ENCODE results near the gene RNF213. TPM values are rescaled to one million over a fixed set of nuclear protein-coding genes. Genes with fewer than 3 reads are reported as not detected.

The RNF213 gene
- total and polyA plus RNA-seq, 10 of the 15 experiments (the other 5 are each of a cell fraction or from before 2014, with no cell fraction given): 18.6 to 145 (median 65.8) TPM

GRCh38 chr17:80284631-80285030 is 24.0 kb downstream of the RNF213 start:
- POLR2A ChIA-PET: no interaction called here

More at GRCh38 chr17:80284631-80285030, 24.0 kb downstream of the RNF213 start:
- ATAC-seq (peak; percentile 51), DNase-seq (ENCODE audit: low read depth, low spot score) (no peak), FAIRE-seq (no peak)
- H3K27ac ChIP-seq (ENCODE audit: control insufficient read depth, insufficient read depth): no peak overlapping the region
- no peak overlapping the region for H2AFZ ChIP-seq (ENCODE audit: control insufficient read depth, low read depth, low read length)
- no peaks in the 10 kb centered on the region for H3K4me1 ChIP-seq (ENCODE audit: control insufficient read depth, insufficient read depth, low read length)
- BruUV-seq (replicated peaks): no TSS peak
- ChIA-PET RAD21 (ENCODE audit: unreplicated experiment) (interaction anchor here (1.0 kb wide), 1 partner anchor 19 kb away, joined by 4 read pairs; no protein-coding TSS in a partner anchor), SMC1A (ENCODE audit: uncharacterized antibody, unreplicated experiment) (interaction anchor here (0.6 to 1.2 kb wide), 2 partner anchors 21 to 48 kb away, joined by 4 read pairs; no protein-coding TSS in a partner anchor), CTCF (no interaction called here)
- H3K4me2 ChIP-seq (ENCODE audit: control insufficient read depth, insufficient read depth): no peak overlapping the region
- H3K36me3 ChIP-seq (ENCODE audit: control insufficient read depth in 2 of 2, insufficient read depth in 2 of 2, low read length in 1 of 2): peaks cover 9 to 34% of the 10 kb centered on the region in 2 experiments; a peak in 3 of 4 replicates
- in situ Hi-C loops (cut with MboI): no loop called here
- TF ChIP-seq PAX5 (IDR thresholded peaks at IDR 0.05; ENCODE audit: borderline replicate concordance, low read depth, low read length): no peak
- no peak for TF ChIP-seq ZNF207 (IDR thresholded peaks at IDR 0.05; ENCODE audit: borderline replicate concordance)
- peak; percentile 43 for TF ChIP-seq IKZF1 (conservative IDR thresholded peaks at IDR 0.05)
- no peak for TF ChIP-seq TCF12 (IDR thresholded peaks at IDR 0.05; ENCODE audit: low read depth, low read length)
- TF ChIP-seq IRF4 (IDR thresholded peaks at IDR 0.05; ENCODE audit: low read depth, low read length): no peak
- TF ChIP-seq SPI1 (IDR thresholded peaks at IDR 0.05; ENCODE audit: borderline replicate concordance, insufficient read depth, low read depth, low read length): 0 out of 2 replicates have a peak, but pooled peaks have one; percentile 4
- peak; percentile 46; the same call in 1 of the 2 replicates for TF ChIP-seq PKNOX1 (IDR thresholded peaks at IDR 0.05)
- peak; percentile 16 for TF ChIP-seq MEF2B (IDR thresholded peaks at IDR 0.05; ENCODE audit: partially characterized antibody, poor library complexity, severe bottlenecking)
- no peak overlapping the region for H3K9ac ChIP-seq (ENCODE audit: control insufficient read depth, insufficient read depth, low read length)
- intact Hi-C loops (cut with micrococcal nuclease; ENCODE audit: unreplicated experiment): no loop called here
- H3K4me3 ChIP-seq: no peak overlapping the region
- 0 out of 2 replicates have a peak, but pooled peaks cover 2% of the 10 kb centered on the region for H4K20me1 ChIP-seq (ENCODE audit: control insufficient read depth, insufficient read depth)
- WGBS (ENCODE audit: insufficient coverage, insufficient replicate concordance, low lambda C conversion rate, missing lambda C conversion rate): 79% methylated on average over 11 of the region's 11 CpGs
- no peaks in the 10 kb centered on the region for H3K9me3 ChIP-seq (replicated peaks; ENCODE audit: control insufficient read depth, insufficient read depth, low read length)
- H3K79me2 ChIP-seq (ENCODE audit: control insufficient read depth, insufficient read depth, low read length): no peaks in the 10 kb centered on the region; the same call in none of the 2 replicates
- H3K27me3 ChIP-seq (replicated peaks in 1 of 2; ENCODE audit: control insufficient read depth in 2 of 2, insufficient read depth in 2 of 2, low read length in 1 of 2): no peaks in the 10 kb centered on the region

Measured in GM12878 (cell line).